ENCODE results near the gene GTPBP6.
"Not testable (repeated sequence)": the region's sequence is repeated elsewhere in the genome, so short reads cannot be mapped to it uniquely, and the experiment has no call there.

The GTPBP6 gene

GRCh38 chrX:330726-331150 lies 12.1 kb upstream of the GTPBP6 start:
- TF ChIP-seq CTCF (IDR thresholded peaks at IDR 0.05; ENCODE audit: control insufficient read depth, extremely low read depth, insufficient read depth): no peak
- no peak for DNase-seq (ENCODE audit: low read depth)
- no peak overlapping the region for H3K4me3 ChIP-seq (ENCODE audit: low read depth, low read length)

GRCh38 chrX:330141-330725 lies 11.6 kb upstream of the GTPBP6 start:
- DNase-seq (ENCODE audit: low read depth); H3K4me3 ChIP-seq (ENCODE audit: low read depth, low read length): not testable (repeated sequence)

- H3K4me3 ChIP-seq (ENCODE audit: low read depth, low read length): no peak overlapping the region
- TF ChIP-seq CTCF (IDR thresholded peaks at IDR 0.05; ENCODE audit: control insufficient read depth, extremely low read depth, insufficient read depth): no peak
- no peak for DNase-seq (ENCODE audit: low read depth)
Measured at GRCh38 chrX:329291-329910, 10.8 kb upstream of the GTPBP6 start.

- TF ChIP-seq CTCF (IDR thresholded peaks at IDR 0.05; ENCODE audit: control insufficient read depth, extremely low read depth, insufficient read depth): no peak
- DNase-seq (ENCODE audit: low read depth): no peak
- no peak overlapping the region for H3K4me3 ChIP-seq (ENCODE audit: low read depth, low read length)
Measured at GRCh38 chrX:327660-328126, 9.1 kb upstream of the GTPBP6 start.

GRCh38 chrX:324664-325063 lies 6.1 kb upstream of the GTPBP6 start:
- DNase-seq (ENCODE audit: low read depth); H3K4me3 ChIP-seq (ENCODE audit: low read depth, low read length): not testable (repeated sequence)

- TF ChIP-seq CTCF (IDR thresholded peaks at IDR 0.05; ENCODE audit: control insufficient read depth, extremely low read depth, insufficient read depth): peak; percentile 66
- peak; percentile 46 for DNase-seq (ENCODE audit: low read depth)
- no peak overlapping the region for H3K4me3 ChIP-seq (ENCODE audit: low read depth, low read length)
Measured at GRCh38 chrX:323721-324628, 5.4 kb upstream of the GTPBP6 start.

GRCh38 chrX:320126-320783 lies 1.7 kb upstream of the GTPBP6 start:
- DNase-seq (ENCODE audit: low read depth): no peak
- no peak for TF ChIP-seq CTCF (IDR thresholded peaks at IDR 0.05; ENCODE audit: control insufficient read depth, extremely low read depth, insufficient read depth)
- H3K4me3 ChIP-seq (ENCODE audit: low read depth, low read length): peak overlapping the region; percentile 88

Measured in LNCaP clone FGC (cell line).